GM10266 (cell line): ENCODE data around the gene GAL3ST2.

Source experiments
- DNase-seq: peaks from one replicate; pipeline ENCODE4 v3.0.0; 2012; ENCODE audit errors: extremely low spot score
- CTCF ChIP-seq: IDR thresholded peaks from 2 replicates; pipeline ENCODE4 v1.5.1; 2012; ENCODE audit warnings: mild to moderate bottlenecking, low read depth; ENCODE audit not compliant: control insufficient read depth, insufficient read depth; ENCODE audit errors: missing control alignments

Gene GAL3ST2

GRCh38 chr2:241768251-241768711, 8.3 kb upstream of the GAL3ST2 start:
- peak; percentile 12 for DNase-seq

DNA sequence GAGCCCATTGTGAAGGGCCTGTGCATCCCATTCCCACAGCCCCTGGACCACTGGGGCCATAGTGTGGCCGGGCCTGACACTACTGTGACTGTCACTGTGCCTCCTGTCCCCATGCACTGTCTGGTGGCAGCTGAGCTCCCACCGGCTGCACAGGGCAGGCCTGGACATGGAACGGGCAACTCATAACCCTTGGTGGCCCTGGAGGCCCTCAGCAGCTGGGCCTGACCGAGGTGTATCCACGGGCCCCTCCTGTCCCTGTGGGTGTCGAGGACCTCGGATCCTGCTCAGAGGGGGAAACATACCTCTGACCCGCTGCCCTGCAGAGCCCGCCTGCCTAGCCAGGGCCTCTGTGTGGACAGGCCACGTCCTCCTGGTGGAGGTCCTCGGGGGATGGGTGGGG, 7.8 kb upstream of the GAL3ST2 start:
- TF ChIP-seq CTCF = no peak
- DNase-seq = peak; percentile 10

More at GRCh38 chr2:241768251-241768711, 8.3 kb upstream of the GAL3ST2 start:
- no peak for TF ChIP-seq CTCF

DNA sequence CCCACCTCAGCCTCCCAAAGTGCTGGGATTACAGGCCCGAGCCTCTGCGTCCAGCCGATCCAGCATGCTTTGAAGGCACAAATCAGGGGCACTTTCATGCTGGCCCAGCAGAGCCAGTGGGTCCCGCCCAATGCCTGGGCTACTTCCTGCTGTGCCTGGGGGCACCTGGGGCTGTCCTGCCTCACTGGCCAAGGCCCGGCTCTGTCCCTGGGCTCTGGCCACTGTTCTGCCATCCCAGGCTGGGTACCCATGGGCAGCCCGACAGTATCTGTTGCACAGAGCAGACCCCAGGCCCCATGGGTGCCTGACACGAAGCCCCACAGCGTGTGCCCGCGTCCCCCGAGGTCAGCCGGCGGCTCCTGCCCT, 6.8 kb upstream of the GAL3ST2 start:
- TF ChIP-seq CTCF = no peak
- DNase-seq = peak; percentile 7

GRCh38 chr2:241770185-241770935, 6.3 kb upstream of the GAL3ST2 start:
- TF ChIP-seq CTCF = no peak
- peak; percentile 20 for DNase-seq

- TF ChIP-seq CTCF = no peak
- peak; percentile 29 for DNase-seq
These were observed 5.7 kb upstream of the GAL3ST2 start for GRCh38 chr2:241770936-241771285.

DNA sequence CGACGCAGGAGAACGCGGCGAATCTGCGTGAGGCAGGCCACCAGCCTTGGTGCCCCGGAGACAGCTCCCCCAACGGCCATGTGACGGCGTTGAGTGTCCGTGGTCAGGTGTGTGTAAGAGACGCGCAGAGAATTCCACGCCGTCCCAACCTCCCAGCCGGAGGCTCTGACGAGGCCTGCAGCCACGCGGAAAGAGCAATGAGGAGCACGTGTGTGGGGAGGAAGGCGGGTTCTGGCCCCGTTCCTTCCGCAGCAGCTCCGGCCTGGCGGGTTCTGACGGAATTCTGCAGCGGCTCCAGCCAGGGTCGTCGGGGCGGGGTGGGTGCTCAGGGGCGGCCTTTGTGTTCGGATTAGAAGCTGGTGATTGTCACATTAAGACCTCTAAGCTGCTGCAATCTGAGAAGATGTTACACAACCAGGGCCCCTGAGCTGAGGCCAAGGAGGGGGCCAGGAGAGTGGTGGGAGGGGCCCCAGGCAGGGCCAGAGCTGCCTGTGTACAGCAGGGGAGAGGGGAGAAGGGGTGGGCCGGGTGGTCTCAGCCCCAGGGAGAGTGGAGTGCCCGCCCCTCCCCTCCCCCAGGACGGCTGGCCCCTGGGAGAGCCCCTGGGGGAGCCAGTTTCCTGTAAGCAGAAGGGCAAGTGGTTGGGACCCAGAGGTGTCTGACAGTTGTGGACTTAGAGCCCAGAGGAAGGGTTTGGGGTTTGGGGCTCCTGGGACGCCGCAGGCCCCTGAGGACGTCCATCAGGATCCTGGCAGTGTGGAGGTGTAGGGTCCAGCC, 5.1 kb upstream of the GAL3ST2 start:
- peak; percentile 47 for DNase-seq
- TF ChIP-seq CTCF = no peak

- peak; percentile 60 for DNase-seq
- TF ChIP-seq CTCF = no peak
These were observed 4.5 kb upstream of the GAL3ST2 start for GRCh38 chr2:241772063-241772499.
